Activated naive CD8-positive, alpha-beta T cell treated with anti-CD3 and anti-CD28 coated beads, Interleukin-2, amount 10 ng/mL, durations not matched to agents 7 days and 5 days (primary cell): Measurements from ENCODE around the gene ZMYND8. TPM values are rescaled to one million over a fixed set of nuclear protein-coding genes. Genes with fewer than 3 reads are reported as not detected.

Experiments
- ATAC-seq: fragments of 150-1000 bp; cut with Tn5 transposase; one replicate; pipeline ENCODE4 v1.10.0; 2021; ENCODE audit warnings: low read depth, moderate library complexity
- POLR2A ChIA-PET: fragments of 350-600 bp; sonication (Branson Sonifier 250); formaldehyde crosslinking; loops from one replicate; lab custom pipeline; 2021; ENCODE audit warnings: antibody characterized with exemption; lab: Charles Lee
- DNase-seq: peaks from one replicate; pipeline ENCODE4 v3.0.0; 2021
- H3K27ac Mint-ChIP-seq: one replicate; pipeline ENCODE4 v1.8.0; 2022; ENCODE audit warnings: mild to moderate bottlenecking, mixed read lengths
- H3K27me3 Mint-ChIP-seq: one replicate; pipeline ENCODE4 v1.8.0; 2022; ENCODE audit warnings: mild to moderate bottlenecking, moderate library complexity, mixed read lengths
- H3K36me3 Mint-ChIP-seq: one replicate; pipeline ENCODE4 v1.8.0; 2021; ENCODE audit warnings: mild to moderate bottlenecking, mixed read lengths
- H3K4me1 Mint-ChIP-seq: one replicate; pipeline ENCODE4 v1.8.0; 2021; ENCODE audit warnings: mixed read lengths
- H3K4me3 Mint-ChIP-seq: one replicate; pipeline ENCODE4 v1.8.0; 2022; ENCODE audit warnings: mild to moderate bottlenecking, moderate library complexity, mixed read lengths
- H3K9me3 Mint-ChIP-seq: one replicate; pipeline ENCODE4 v1.8.0; 2021; ENCODE audit warnings: mixed read lengths
- total RNA-seq, 2 experiments: library from RNA; stranded (reverse); gene quantifications; one replicate each; pipeline ENCODE4 v1.2.3, GENCODE V29; 2021

Gene ZMYND8
- total RNA-seq, 2 experiments from 2014 or later: 51.0 to 51.5 TPM

- Mint-ChIP-seq H3K4me1 (peaks cover 8% of the 10 kb centered on the region), H3K27ac (peak overlapping the region; percentile 68), H3K36me3 (peaks cover 40% of the 10 kb centered on the region), H3K9me3 (no peaks in the 10 kb centered on the region), H3K4me3 (no peak overlapping the region), H3K27me3 (no peaks in the 10 kb centered on the region)
- DNase-seq: no peak
- POLR2A ChIA-PET: no interaction called here
- no peak for ATAC-seq
Observed at GRCh38 chr20:47224300-47224791, 132.2 kb downstream of the ZMYND8 start.

- no peak for ATAC-seq
- peaks cover 8% of the 10 kb centered on the region for H3K4me1 Mint-ChIP-seq
- H3K36me3 Mint-ChIP-seq: peaks cover 40% of the 10 kb centered on the region
- no peak overlapping the region for H3K27ac Mint-ChIP-seq
- DNase-seq: no peak
- no peak overlapping the region for H3K4me3 Mint-ChIP-seq
- H3K27me3 Mint-ChIP-seq: no peaks in the 10 kb centered on the region
- no peaks in the 10 kb centered on the region for H3K9me3 Mint-ChIP-seq
- POLR2A ChIA-PET: no interaction called here
Observed at GRCh38 chr20:47223896-47224295, 132.6 kb downstream of the ZMYND8 start.

GRCh38 chr20:47222468-47223119, 133.9 kb downstream of the ZMYND8 start:
- no peak for DNase-seq
- no peak overlapping the region for H3K27ac Mint-ChIP-seq
- peaks cover 8% of the 10 kb centered on the region for H3K4me1 Mint-ChIP-seq
- no peaks in the 10 kb centered on the region for H3K27me3 Mint-ChIP-seq
- H3K9me3 Mint-ChIP-seq: no peaks in the 10 kb centered on the region
- no peak overlapping the region for H3K4me3 Mint-ChIP-seq
- ATAC-seq: no peak
- peaks cover 47% of the 10 kb centered on the region for H3K36me3 Mint-ChIP-seq
- POLR2A ChIA-PET: no interaction called here

GRCh38 chr20:47221036-47221625, 135.4 kb downstream of the ZMYND8 start:
- Mint-ChIP-seq H3K27me3 (no peaks in the 10 kb centered on the region), H3K4me3 (no peak overlapping the region), H3K9me3 (no peaks in the 10 kb centered on the region), H3K36me3 (peaks cover 48% of the 10 kb centered on the region), H3K4me1 (peaks cover 8% of the 10 kb centered on the region), H3K27ac (no peak overlapping the region)
- ATAC-seq (no peak), DNase-seq (no peak)
- POLR2A ChIA-PET: no interaction called here

- Mint-ChIP-seq H3K4me3 (no peak overlapping the region), H3K27ac (no peak overlapping the region)
- ATAC-seq: no peak
Observed at GRCh38 chr20:47220161-47220582, 136.3 kb downstream of the ZMYND8 start.

GRCh38 chr20:47217482-47218446, 138.7 kb downstream of the ZMYND8 start:
- Mint-ChIP-seq H3K27ac (no peak overlapping the region), H3K36me3 (peaks cover 37% of the 10 kb centered on the region), H3K4me1 (peaks cover 10% of the 10 kb centered on the region), H3K27me3 (no peaks in the 10 kb centered on the region), H3K9me3 (no peaks in the 10 kb centered on the region), H3K4me3 (no peak overlapping the region)
- DNase-seq (no peak), ATAC-seq (no peak)
- POLR2A ChIA-PET: interaction anchor here (0.5 kb wide), 1 partner anchor 82 kb away, joined by 4 read pairs; no protein-coding TSS in a partner anchor

More at GRCh38 chr20:47220161-47220582, 136.3 kb downstream of the ZMYND8 start:
- Mint-ChIP-seq H3K27me3 (no peaks in the 10 kb centered on the region), H3K9me3 (no peaks in the 10 kb centered on the region), H3K4me1 (peaks cover 10% of the 10 kb centered on the region), H3K36me3 (peaks cover 52% of the 10 kb centered on the region)
- peak; percentile 53 for DNase-seq
- POLR2A ChIA-PET: interaction anchor here (0.6 kb wide), 1 partner anchor 144 kb away, joined by 5 read pairs; no protein-coding TSS in a partner anchor

- ATAC-seq (no peak), DNase-seq (no peak)
- H3K9me3 Mint-ChIP-seq: no peaks in the 10 kb centered on the region
- peaks cover 30% of the 10 kb centered on the region for H3K36me3 Mint-ChIP-seq
- no peak overlapping the region for H3K4me3 Mint-ChIP-seq
- no peaks in the 10 kb centered on the region for H3K27me3 Mint-ChIP-seq
- peaks cover 5% of the 10 kb centered on the region for H3K4me1 Mint-ChIP-seq
- POLR2A ChIA-PET: interaction anchor here (0.5 kb wide), 1 partner anchor 81 kb away, joined by 4 read pairs; no protein-coding TSS in a partner anchor
- H3K27ac Mint-ChIP-seq: no peak overlapping the region
Observed at GRCh38 chr20:47216819-47217410, 139.6 kb downstream of the ZMYND8 start.

- H3K9me3 Mint-ChIP-seq: no peaks in the 10 kb centered on the region
- POLR2A ChIA-PET: no interaction called here
- peaks cover 2% of the 10 kb centered on the region for H3K4me1 Mint-ChIP-seq
- H3K4me3 Mint-ChIP-seq: no peak overlapping the region
- H3K36me3 Mint-ChIP-seq: peaks cover 27% of the 10 kb centered on the region
- H3K27me3 Mint-ChIP-seq: no peaks in the 10 kb centered on the region
- ATAC-seq (no peak), DNase-seq (no peak)
- H3K27ac Mint-ChIP-seq: no peak overlapping the region
Observed at GRCh38 chr20:47215653-47216397, 140.7 kb downstream of the ZMYND8 start.

GRCh38 chr20:47213966-47214365, 142.5 kb downstream of the ZMYND8 start:
- Mint-ChIP-seq H3K27ac (no peak overlapping the region), H3K9me3 (no peaks in the 10 kb centered on the region), H3K4me3 (no peak overlapping the region), H3K27me3 (no peaks in the 10 kb centered on the region), H3K36me3 (peaks cover 24% of the 10 kb centered on the region), H3K4me1 (peaks cover 2% of the 10 kb centered on the region)
- DNase-seq (no peak), ATAC-seq (no peak)
- POLR2A ChIA-PET: no interaction called here

GRCh38 chr20:47212606-47213207, 143.8 kb downstream of the ZMYND8 start:
- ATAC-seq: no peak
- POLR2A ChIA-PET: no interaction called here
- H3K27ac Mint-ChIP-seq: no peak overlapping the region

GRCh38 chr20:47211036-47211435, 145.5 kb downstream of the ZMYND8 start:
- peaks cover 5% of the 10 kb centered on the region for H3K4me1 Mint-ChIP-seq

More at GRCh38 chr20:47212606-47213207, 143.8 kb downstream of the ZMYND8 start:
- DNase-seq: no peak
- peaks cover 17% of the 10 kb centered on the region for H3K36me3 Mint-ChIP-seq
- H3K9me3 Mint-ChIP-seq: no peaks in the 10 kb centered on the region
- no peaks in the 10 kb centered on the region for H3K27me3 Mint-ChIP-seq
- peaks cover 2% of the 10 kb centered on the region for H3K4me1 Mint-ChIP-seq
- H3K4me3 Mint-ChIP-seq: no peak overlapping the region

GRCh38 chr20:47210470-47210869, 146.0 kb downstream of the ZMYND8 start:
- no peak overlapping the region for H3K27ac Mint-ChIP-seq
- peaks cover 8% of the 10 kb centered on the region for H3K36me3 Mint-ChIP-seq
- POLR2A ChIA-PET: no interaction called here
- DNase-seq: no peak
- H3K4me3 Mint-ChIP-seq: no peak overlapping the region
- no peak for ATAC-seq
- H3K4me1 Mint-ChIP-seq: peaks cover 7% of the 10 kb centered on the region
- no peaks in the 10 kb centered on the region for H3K9me3 Mint-ChIP-seq
- no peaks in the 10 kb centered on the region for H3K27me3 Mint-ChIP-seq

More at GRCh38 chr20:47211036-47211435, 145.5 kb downstream of the ZMYND8 start:
- Mint-ChIP-seq H3K4me3 (no peak overlapping the region), H3K9me3 (no peaks in the 10 kb centered on the region), H3K27ac (no peak overlapping the region), H3K27me3 (no peaks in the 10 kb centered on the region), H3K36me3 (peaks cover 12% of the 10 kb centered on the region)
- ATAC-seq (no peak), DNase-seq (no peak)
- POLR2A ChIA-PET: no interaction called here
